ENCODE results near the gene CARHSP1.
"Not testable (repeated sequence)": the region's sequence is repeated elsewhere in the genome, so short reads cannot be mapped to it uniquely, and the experiment has no call there.

Gene CARHSP1

DNA sequence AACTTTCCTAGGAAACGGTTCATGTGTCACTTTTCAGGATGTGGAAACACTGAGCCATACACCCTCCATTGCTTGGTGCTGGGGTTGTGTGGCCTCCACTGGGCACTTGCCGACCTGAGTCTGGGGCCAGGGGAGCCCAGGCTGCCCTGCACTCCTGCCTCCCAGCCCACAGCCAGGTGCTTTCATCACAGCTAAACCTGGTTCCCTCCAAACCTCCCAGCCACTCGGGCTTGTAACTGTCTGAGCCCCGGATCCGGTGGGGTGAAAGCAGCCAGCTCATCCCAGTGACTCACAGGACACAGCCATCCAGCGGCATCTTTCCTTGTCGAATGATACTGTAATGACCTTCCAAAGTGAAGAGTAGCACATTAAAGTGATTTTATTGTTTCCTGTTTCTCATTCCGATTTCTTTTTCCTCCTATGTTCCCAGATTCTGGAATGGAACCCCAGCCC lies 19.8 kb downstream of the CARHSP1 start:
- Histone ChIP-seq H3K27ac (ENCODE audit: low read depth, low read length) (peak overlapping the region; percentile 51), H3K4me1 (ENCODE audit: control insufficient read depth in 5 of 5, insufficient read depth in 5 of 5, low read length in 5 of 5) (peaks cover 9 to 46% (median 32%) of the 10 kb centered on the region in 5 donors), H3K9me3 (ENCODE audit: control insufficient read depth in 5 of 5, low read length in 5 of 5) (no peaks in the 10 kb centered on the region), H3K4me3 (ENCODE audit: low read depth in 1 of 5, low read length in 5 of 5) (no peak overlapping the region), H3K9ac (ENCODE audit: low read length in 5 of 5) (no peak overlapping the region), H3K27me3 (ENCODE audit: control insufficient read depth in 5 of 5, insufficient read depth in 4 of 5, low read length in 5 of 5) (no peaks in the 10 kb centered on the region), H3K36me3 (ENCODE audit: control insufficient read depth in 5 of 5, insufficient read depth in 5 of 5, low read length in 5 of 5) (peaks cover 0 to 47% (median 26%) of the 10 kb centered on the region in 5 donors)

DNA sequence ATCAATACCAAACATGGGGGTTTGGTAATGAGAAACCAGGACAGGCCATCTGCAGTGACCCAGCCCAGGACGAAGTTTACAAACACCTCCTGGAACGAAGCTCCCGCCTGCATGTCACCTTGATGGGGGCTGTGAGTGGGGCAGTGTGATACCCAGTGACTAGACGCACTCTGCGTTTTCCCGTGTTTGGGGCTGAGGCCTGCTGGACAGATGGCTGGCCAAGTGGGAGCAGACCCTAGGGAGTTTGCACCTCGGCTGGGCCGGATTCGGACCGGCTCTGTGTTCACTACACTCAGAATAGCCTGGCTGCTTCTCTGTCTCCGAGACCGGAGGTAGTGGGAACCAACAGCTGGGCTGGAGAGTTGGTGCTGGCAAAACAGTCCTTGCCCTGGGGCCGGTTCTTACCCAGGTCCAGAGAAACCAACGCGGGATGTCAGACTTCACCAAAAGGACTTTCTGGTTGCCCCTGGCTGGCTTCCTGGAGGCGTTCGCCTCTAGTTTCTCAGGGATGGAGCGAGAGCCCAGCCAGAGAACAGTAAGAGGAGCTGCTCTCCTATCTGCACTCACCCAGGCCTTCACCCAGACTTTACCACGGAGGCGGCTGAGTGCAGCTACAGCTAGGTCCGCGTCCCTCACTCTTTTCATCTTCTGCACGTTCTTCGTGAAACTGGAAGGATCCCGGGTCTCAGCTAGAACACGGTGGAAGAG lies 20.4 kb downstream of the CARHSP1 start:
- Histone ChIP-seq H3K36me3 (ENCODE audit: control insufficient read depth in 5 of 5, insufficient read depth in 5 of 5, low read length in 5 of 5) (peaks cover 0 to 45% (median 26%) of the 10 kb centered on the region in 5 donors), H3K27me3 (ENCODE audit: control insufficient read depth in 5 of 5, insufficient read depth in 4 of 5, low read length in 5 of 5) (no peaks in the 10 kb centered on the region), H3K9me3 (ENCODE audit: control insufficient read depth in 5 of 5, low read length in 5 of 5) (no peaks in the 10 kb centered on the region), H3K9ac (ENCODE audit: low read length in 5 of 5) (no peak overlapping the region), H3K4me3 (ENCODE audit: low read depth in 1 of 5, low read length in 5 of 5) (no peak overlapping the region), H3K4me1 (ENCODE audit: control insufficient read depth in 5 of 5, insufficient read depth in 5 of 5, low read length in 5 of 5) (peaks cover 9 to 41% (median 27%) of the 10 kb centered on the region in 5 donors), H3K27ac (ENCODE audit: low read depth, low read length) (peak overlapping the region; percentile 51)

DNA sequence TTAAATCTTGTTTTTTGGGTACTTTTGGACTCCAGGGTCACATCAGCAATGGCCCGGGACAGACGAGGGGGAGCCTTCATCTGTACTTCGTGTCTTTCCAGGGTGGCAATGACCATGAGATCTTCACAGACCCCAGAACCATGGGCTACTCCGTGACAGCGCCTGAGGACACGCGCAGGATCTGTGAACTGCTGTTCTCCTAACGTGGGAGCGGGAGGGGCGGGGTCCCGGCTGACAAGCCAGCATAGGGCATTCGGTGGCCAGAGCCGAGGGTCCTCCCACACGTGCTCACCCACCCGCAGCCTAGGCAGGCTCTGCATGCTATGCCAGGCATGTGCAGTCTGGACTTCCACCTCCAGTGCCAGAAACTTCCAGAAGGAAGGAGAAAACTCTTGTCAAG lies 21.2 kb downstream of the CARHSP1 start:
- H3K27me3 ChIP-seq (ENCODE audit: control insufficient read depth in 5 of 5, insufficient read depth in 4 of 5, low read length in 5 of 5) = no peaks in the 10 kb centered on the region
- H3K36me3 ChIP-seq (ENCODE audit: control insufficient read depth in 5 of 5, insufficient read depth in 5 of 5, low read length in 5 of 5) = peaks cover 0 to 37% (median 26%) of the 10 kb centered on the region in 5 donors
- H3K27ac ChIP-seq (ENCODE audit: low read depth, low read length) = no peak overlapping the region
- no peak overlapping the region for H3K9ac ChIP-seq (ENCODE audit: low read length in 5 of 5)
- H3K9me3 ChIP-seq (ENCODE audit: control insufficient read depth in 5 of 5, low read length in 5 of 5) = no peaks in the 10 kb centered on the region
- peaks cover 9 to 34% (median 20%) of the 10 kb centered on the region in 5 donors for H3K4me1 ChIP-seq (ENCODE audit: control insufficient read depth in 5 of 5, insufficient read depth in 5 of 5, low read length in 5 of 5)
- H3K4me3 ChIP-seq (ENCODE audit: low read depth in 1 of 5, low read length in 5 of 5) = no peak overlapping the region

DNA sequence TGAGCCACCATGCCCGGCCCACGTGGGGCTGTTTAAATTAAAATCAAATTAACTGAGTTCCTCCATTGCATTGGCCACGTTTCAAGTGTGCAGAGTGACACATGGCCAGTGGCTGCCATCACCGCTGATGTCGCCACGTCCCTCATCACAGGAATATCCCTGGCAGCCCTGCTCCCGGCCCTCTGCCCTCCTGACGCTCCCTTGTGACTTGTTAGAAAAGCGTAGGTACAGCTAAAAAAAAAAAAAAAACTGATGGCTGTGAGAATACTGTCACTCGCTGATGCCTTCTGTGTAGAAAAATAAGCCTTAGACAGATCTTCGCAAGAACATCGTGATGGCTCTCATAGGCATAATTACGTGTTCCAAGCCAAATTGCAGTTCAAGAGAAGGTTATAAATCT lies 21.7 kb downstream of the CARHSP1 start:
- Histone ChIP-seq H3K4me1 (ENCODE audit: control insufficient read depth in 5 of 5, insufficient read depth in 5 of 5, low read length in 5 of 5) (peaks cover 9 to 29% (median 22%) of the 10 kb centered on the region in 5 donors), H3K9me3 (ENCODE audit: control insufficient read depth in 5 of 5, low read length in 5 of 5) (no peaks in the 10 kb centered on the region), H3K27ac (ENCODE audit: low read depth, low read length) (no peak overlapping the region), H3K9ac (ENCODE audit: low read length in 5 of 5) (no peak overlapping the region), H3K36me3 (ENCODE audit: control insufficient read depth in 5 of 5, insufficient read depth in 5 of 5, low read length in 5 of 5) (peaks cover 0 to 37% (median 26%) of the 10 kb centered on the region in 5 donors), H3K27me3 (ENCODE audit: control insufficient read depth in 5 of 5, insufficient read depth in 4 of 5, low read length in 5 of 5) (no peaks in the 10 kb centered on the region), H3K4me3 (ENCODE audit: low read depth in 1 of 5, low read length in 5 of 5) (no peak overlapping the region)

DNA sequence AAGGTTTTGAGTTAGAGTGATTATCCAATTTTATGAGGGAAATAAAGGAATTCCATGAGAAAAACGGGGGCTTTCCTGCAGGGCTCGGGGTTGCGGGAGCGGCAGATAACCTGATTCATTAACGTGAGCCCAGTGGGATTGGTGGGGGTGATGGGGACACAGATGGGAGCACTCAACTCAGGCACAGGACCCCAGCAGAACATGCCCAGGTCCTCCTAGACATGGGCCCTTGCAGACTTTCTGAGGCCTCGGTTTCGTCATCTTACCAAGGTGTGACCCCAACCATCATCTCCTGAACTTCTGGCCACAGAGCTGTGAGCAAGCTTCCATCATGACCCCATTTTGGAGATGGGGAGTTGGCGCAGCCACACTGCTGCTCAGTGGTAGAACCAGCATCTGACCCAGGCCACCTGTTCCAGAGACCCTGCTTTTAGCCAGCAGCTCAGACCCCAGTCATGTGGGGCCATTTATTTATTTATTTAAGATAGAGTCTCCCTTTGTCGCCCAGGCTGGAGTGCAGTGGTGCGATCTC lies 22.3 kb downstream of the CARHSP1 start:
- Histone ChIP-seq H3K4me1 (ENCODE audit: control insufficient read depth in 5 of 5, insufficient read depth in 5 of 5, low read length in 5 of 5) (peaks cover 9 to 26% (median 24%) of the 10 kb centered on the region in 5 donors), H3K4me3 (ENCODE audit: low read depth in 1 of 5, low read length in 5 of 5) (no peak overlapping the region), H3K9ac (ENCODE audit: low read length in 5 of 5) (no peak overlapping the region), H3K9me3 (ENCODE audit: control insufficient read depth in 5 of 5, low read length in 5 of 5) (no peaks in the 10 kb centered on the region), H3K36me3 (ENCODE audit: control insufficient read depth in 5 of 5, insufficient read depth in 5 of 5, low read length in 5 of 5) (peaks cover 0 to 34% (median 26%) of the 10 kb centered on the region in 5 donors), H3K27ac (ENCODE audit: low read depth, low read length) (no peak overlapping the region), H3K27me3 (ENCODE audit: control insufficient read depth in 5 of 5, insufficient read depth in 4 of 5, low read length in 5 of 5) (no peaks in the 10 kb centered on the region)

DNA sequence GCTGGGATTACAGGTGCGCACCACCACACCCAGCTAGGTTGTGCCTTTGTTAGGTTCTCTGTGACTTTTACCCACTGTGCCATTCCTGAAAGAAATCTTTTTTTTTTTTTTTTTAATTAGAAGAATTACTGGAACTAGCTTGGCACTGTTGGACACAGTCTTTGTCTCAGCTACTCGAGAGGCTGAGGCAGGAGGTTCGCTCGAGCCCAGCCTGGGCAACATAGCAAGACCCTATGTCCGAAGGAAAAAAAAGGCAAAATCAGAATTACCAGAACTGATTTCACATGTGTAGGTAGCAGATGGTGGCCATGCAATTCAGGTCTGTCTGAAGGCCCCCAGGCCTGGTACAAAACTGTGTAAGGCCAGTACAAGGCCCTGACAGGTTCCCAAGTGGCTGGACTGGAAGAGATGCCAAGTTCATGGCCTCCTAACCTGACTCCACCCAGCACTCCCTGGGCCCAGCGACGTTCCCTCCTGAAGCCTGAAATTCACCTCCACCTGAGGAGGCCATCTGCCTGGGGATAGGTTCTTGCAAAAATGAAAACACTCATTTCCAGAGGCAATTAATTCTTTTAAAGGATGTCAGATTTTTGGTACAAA lies 23.0 kb downstream of the CARHSP1 start:
- peaks cover 9 to 24% (median 21%) of the 10 kb centered on the region in 5 donors for H3K4me1 ChIP-seq (ENCODE audit: control insufficient read depth in 5 of 5, insufficient read depth in 5 of 5, low read length in 5 of 5)
- no peak overlapping the region for H3K4me3 ChIP-seq (ENCODE audit: low read depth in 1 of 5, low read length in 5 of 5)
- peak overlapping the region in 1 of 5 donors; percentile 45 for H3K9ac ChIP-seq (ENCODE audit: low read length in 5 of 5)
- no peaks in the 10 kb centered on the region for H3K9me3 ChIP-seq (ENCODE audit: control insufficient read depth in 5 of 5, low read length in 5 of 5)
- peaks cover 0 to 33% (median 26%) of the 10 kb centered on the region in 5 donors for H3K36me3 ChIP-seq (ENCODE audit: control insufficient read depth in 5 of 5, insufficient read depth in 5 of 5, low read length in 5 of 5)
- H3K27me3 ChIP-seq (ENCODE audit: control insufficient read depth in 5 of 5, insufficient read depth in 4 of 5, low read length in 5 of 5) = no peaks in the 10 kb centered on the region
- H3K27ac ChIP-seq (ENCODE audit: low read depth, low read length) = no peak overlapping the region

DNA sequence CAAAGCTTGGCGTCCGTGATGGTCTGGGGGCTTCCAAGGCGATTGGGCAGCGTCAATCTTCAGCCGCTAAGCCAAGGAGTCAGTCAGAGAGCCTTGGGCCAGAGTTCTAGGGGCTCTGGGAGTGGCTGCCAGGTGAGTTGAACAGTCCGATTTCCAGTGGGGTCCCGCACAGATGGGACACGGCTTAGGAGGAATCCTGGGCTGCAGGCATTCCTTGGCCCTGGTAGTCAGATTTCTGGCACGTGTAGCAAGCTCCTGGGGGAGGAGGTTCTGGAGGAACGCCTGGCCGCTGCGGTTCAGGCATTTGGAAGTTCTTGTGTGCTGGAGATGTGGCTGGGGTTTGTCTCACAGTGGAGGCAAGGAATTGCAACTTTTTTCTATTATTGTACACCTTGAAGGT lies 25.5 kb downstream of the CARHSP1 start:
- not testable (repeated sequence) for H3K4me3 ChIP-seq (ENCODE audit: low read depth in 1 of 5, low read length in 5 of 5); H3K4me1 ChIP-seq (ENCODE audit: control insufficient read depth in 5 of 5, insufficient read depth in 5 of 5, low read length in 5 of 5); H3K27me3 ChIP-seq (ENCODE audit: control insufficient read depth in 5 of 5, insufficient read depth in 4 of 5, low read length in 5 of 5); H3K27ac ChIP-seq (ENCODE audit: low read depth, low read length); H3K9ac ChIP-seq (ENCODE audit: low read length in 5 of 5); H3K9me3 ChIP-seq (ENCODE audit: control insufficient read depth in 5 of 5, low read length in 5 of 5)
- H3K36me3 ChIP-seq (ENCODE audit: control insufficient read depth in 5 of 5, insufficient read depth in 5 of 5, low read length in 5 of 5) = peaks cover 0 to 14% (median 8%) of the 10 kb centered on the region in 5 donors

DNA sequence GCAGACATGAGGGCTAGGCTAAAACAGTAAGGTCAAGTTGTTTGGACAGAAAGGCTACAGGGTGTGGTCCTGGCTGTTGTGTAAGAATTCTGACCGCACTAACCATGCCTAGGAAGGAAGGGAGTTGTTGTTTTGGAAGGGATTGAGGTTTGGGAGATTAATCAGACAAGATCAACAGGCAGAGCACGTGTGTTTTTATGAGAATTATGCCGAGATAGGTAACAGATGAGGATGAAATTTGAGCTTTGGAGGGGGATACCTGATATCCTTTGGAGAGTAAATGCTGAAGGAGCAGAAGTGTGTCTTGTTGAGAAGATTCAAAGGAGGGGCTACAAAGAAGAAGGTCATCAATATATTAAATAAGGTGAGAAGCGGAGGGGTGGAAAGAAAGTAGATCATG lies 26.8 kb downstream of the CARHSP1 start:
- H3K27me3 ChIP-seq (ENCODE audit: control insufficient read depth in 5 of 5, insufficient read depth in 4 of 5, low read length in 5 of 5); H3K9me3 ChIP-seq (ENCODE audit: control insufficient read depth in 5 of 5, low read length in 5 of 5); H3K4me1 ChIP-seq (ENCODE audit: control insufficient read depth in 5 of 5, insufficient read depth in 5 of 5, low read length in 5 of 5); H3K9ac ChIP-seq (ENCODE audit: low read length in 5 of 5); H3K36me3 ChIP-seq (ENCODE audit: control insufficient read depth in 5 of 5, insufficient read depth in 5 of 5, low read length in 5 of 5); H3K27ac ChIP-seq (ENCODE audit: low read depth, low read length); H3K4me3 ChIP-seq (ENCODE audit: low read depth in 1 of 5, low read length in 5 of 5): not testable (repeated sequence)

DNA sequence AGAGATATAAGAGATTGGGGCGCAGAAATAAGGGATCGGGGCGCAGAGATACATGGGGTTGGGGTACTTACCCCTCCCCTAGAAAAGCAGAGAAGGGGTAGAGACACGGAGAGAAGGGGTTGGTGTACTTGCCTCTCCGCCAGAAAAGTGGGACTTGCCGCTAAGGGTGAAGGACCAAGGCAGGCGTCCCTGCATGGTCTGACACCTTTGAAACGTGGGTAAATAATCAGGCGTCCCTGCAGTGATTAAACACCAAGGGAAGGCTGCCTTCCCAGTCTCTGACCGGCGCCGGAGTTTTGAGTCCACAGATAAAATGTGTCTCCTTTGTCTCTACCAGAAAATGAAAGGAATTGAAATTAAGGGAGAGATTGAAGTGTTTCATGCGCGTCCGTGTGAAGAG lies 31.2 kb downstream of the CARHSP1 start:
- H3K27me3 ChIP-seq (ENCODE audit: control insufficient read depth in 5 of 5, insufficient read depth in 4 of 5, low read length in 5 of 5); H3K4me3 ChIP-seq (ENCODE audit: low read depth in 1 of 5, low read length in 5 of 5); H3K9ac ChIP-seq (ENCODE audit: low read length in 5 of 5); H3K27ac ChIP-seq (ENCODE audit: low read depth, low read length); H3K36me3 ChIP-seq (ENCODE audit: control insufficient read depth in 5 of 5, insufficient read depth in 5 of 5, low read length in 5 of 5); H3K4me1 ChIP-seq (ENCODE audit: control insufficient read depth in 5 of 5, insufficient read depth in 5 of 5, low read length in 5 of 5); H3K9me3 ChIP-seq (ENCODE audit: control insufficient read depth in 5 of 5, low read length in 5 of 5): not testable (repeated sequence)

DNA sequence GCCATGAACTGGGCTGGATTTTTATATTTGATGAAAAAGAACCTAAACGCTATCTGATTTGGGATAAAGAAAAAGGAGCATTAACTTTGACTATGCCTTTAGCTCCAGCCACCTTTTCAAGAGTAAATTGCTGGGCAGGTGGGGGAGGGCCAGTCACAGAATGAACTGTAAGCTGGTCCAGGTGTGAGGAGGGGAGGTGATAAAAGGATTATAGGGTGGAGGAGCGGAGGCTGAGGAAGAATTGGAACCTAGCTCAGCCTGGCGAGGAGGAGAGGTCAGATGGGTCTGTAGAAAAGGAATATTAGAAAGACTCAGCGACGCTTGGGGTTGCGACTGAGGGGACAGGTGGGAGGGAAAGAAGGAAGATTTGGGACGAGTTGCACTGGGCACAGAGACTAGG lies 32.0 kb downstream of the CARHSP1 start:
- not testable (repeated sequence) for H3K9ac ChIP-seq (ENCODE audit: low read length in 5 of 5); H3K4me3 ChIP-seq (ENCODE audit: low read depth in 1 of 5, low read length in 5 of 5); H3K4me1 ChIP-seq (ENCODE audit: control insufficient read depth in 5 of 5, insufficient read depth in 5 of 5, low read length in 5 of 5); H3K27ac ChIP-seq (ENCODE audit: low read depth, low read length); H3K27me3 ChIP-seq (ENCODE audit: control insufficient read depth in 5 of 5, insufficient read depth in 4 of 5, low read length in 5 of 5); H3K9me3 ChIP-seq (ENCODE audit: control insufficient read depth in 5 of 5, low read length in 5 of 5)
- peaks cover 0 to 11% (median 8%) of the 10 kb centered on the region in 5 donors for H3K36me3 ChIP-seq (ENCODE audit: control insufficient read depth in 5 of 5, insufficient read depth in 5 of 5, low read length in 5 of 5)
